H1 (cell line): ENCODE measurements around the gene GSDMA. TPM values are rescaled to one million over a fixed set of nuclear protein-coding genes. Genes with fewer than 3 reads are reported as not detected.

Experiments
- HDAC2 ChIP-seq, 2 experiments: fragments of 300-600 bp in 1 of 2; sonication (generic) in 1 of 2; IDR thresholded peaks; 2 replicates each; pipeline ENCODE4 v1.6.1; 2011 to 2012; ENCODE audit warnings: low read depth in 2 of 2, low read length in 2 of 2, mild to moderate bottlenecking in 2 of 2, moderate library complexity in 2 of 2, borderline replicate concordance in 1 of 2, inconsistent platforms in 1 of 2
- JUN ChIP-seq: IDR thresholded peaks from 2 replicates; pipeline ENCODE4 v1.6.1; 2011; ENCODE audit warnings: low read depth, mild to moderate bottlenecking, improper control_type of control experiment, low read length
- KDM1A ChIP-seq: fragments of 200-600, 300-600 bp; sonication (generic); IDR thresholded peaks from 2 replicates; pipeline ENCODE4 v1.7.1; 2016; ENCODE audit warnings: mild to moderate bottlenecking, low read length, borderline replicate concordance
- MAX ChIP-seq: IDR thresholded peaks from 2 replicates; pipeline ENCODE4 v1.6.1; 2012; ENCODE audit warnings: inconsistent platforms
- PHF8 ChIP-seq: fragments of 200-600 bp; sonication (generic); conservative IDR thresholded peaks from 2 replicates; pipeline ENCODE4 v1.7.1; 2012; ENCODE audit warnings: low read depth, mild to moderate bottlenecking, inconsistent platforms, low read length, moderate library complexity
- RAD21 ChIP-seq, 2 experiments: IDR thresholded peaks in 1 of 2; conservative IDR thresholded peaks in 1 of 2; 2 replicates each; pipeline ENCODE4 v1.6.1; 2011; ENCODE audit warnings: low read depth in 2 of 2, low read length in 2 of 2, improper control_type of control experiment in 1 of 2, inconsistent platforms in 1 of 2, mild to moderate bottlenecking in 1 of 2, moderate library complexity in 1 of 2
- SP4 ChIP-seq: IDR thresholded peaks from 2 replicates; pipeline ENCODE4 v1.6.1; 2012; ENCODE audit warnings: low read length, inconsistent platforms
- TBP ChIP-seq: IDR thresholded peaks from 2 replicates; pipeline ENCODE4 v1.6.1; 2011; ENCODE audit warnings: low read depth, low read length, improper control_type of control experiment
- ZNF274 ChIP-seq: IDR thresholded peaks from 2 replicates; pipeline ENCODE4 v1.7.0; 2012; ENCODE audit warnings: low read length, borderline replicate concordance; ENCODE audit errors: extremely low read depth
- polyA plus RNA-seq, 7 experiments: library from polyadenylated mRNA; depleted of rRNA in 3 of 7; stranded (reverse) in 5 of 7; unstranded in 2 of 7; fragments of >200 nt in 5 of 7; fragments of 200-250 nt in 2 of 7; gene quantifications; 1 replicate in 5 of 7; 2 replicates in 1 of 7; 4 replicates in 1 of 7; pipeline versions ENCODE4 v1.2.1 to v1.2.3, GENCODE V29; 2011 to 2013; ENCODE audit warnings: missing spikeins in 2 of 7, mixed read lengths in 2 of 7
- total RNA-seq: library from RNA; stranded (reverse); fragmentation: NEBNext Ultra II Directional; extraction: Animal tissue kit (Norgen Biotek cat#: 25700); gene quantifications from 2 replicates; pipeline ENCODE4 v1.2.1, GENCODE V29; 2021

GSDMA gene
- total and polyA plus RNA-seq, 2 of the 8 experiments (the other 6 are each of a cell fraction or from before 2014, with no cell fraction given), result 0.03 TPM; not detected in 1

DNA sequence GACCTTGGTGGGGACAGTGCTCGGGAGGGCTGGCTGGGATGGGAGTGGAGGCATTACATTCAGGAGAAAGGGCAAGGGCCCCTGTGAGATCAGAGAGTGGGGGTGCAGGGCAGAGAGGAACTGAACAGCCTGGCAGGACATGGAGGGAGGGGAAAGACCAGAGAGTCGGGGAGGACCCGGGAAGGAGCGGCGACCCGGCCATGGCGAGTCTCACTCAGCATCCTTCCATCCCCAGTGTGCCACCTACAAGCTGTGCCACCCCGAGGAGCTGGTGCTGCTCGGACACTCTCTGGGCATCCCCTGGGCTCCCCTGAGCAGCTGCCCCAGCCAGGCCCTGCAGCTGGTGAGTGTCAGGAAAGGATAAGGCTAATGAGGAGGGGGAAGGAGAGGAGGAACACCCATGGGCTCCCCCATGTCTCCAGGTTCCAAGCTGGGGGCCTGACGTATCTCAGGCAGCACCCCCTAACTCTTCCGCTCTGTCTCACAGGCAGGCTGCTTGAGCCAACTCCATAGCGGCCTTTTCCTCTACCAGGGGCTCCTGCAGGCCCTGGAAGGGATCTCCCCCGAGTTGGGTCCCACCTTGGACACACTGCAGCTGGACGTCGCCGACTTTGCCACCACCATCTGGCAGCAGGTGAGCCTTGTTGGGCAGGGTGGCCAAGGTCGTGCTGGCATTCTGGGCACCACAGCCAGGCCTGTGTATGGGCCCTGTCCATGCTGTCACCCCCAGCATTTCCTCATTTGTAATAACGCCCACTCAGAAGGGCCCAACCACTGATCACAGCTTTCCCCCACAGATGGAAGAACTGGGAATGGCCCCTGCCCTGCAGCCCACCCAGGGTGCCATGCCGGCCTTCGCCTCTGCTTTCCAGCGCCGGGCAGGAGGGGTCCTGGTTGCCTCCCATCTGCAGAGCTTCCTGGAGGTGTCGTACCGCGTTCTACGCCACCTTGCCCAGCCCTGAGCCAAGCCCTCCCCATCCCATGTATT is 53.5 kb downstream of the GSDMA start (continued):
- TF ChIP-seq MAX, result no peak
- TF ChIP-seq HDAC2 (IDR thresholded peaks at IDR 0.05; ENCODE audit: borderline replicate concordance in 1 of 2, low read depth in 2 of 2, low read length in 2 of 2), result no peak
- no peak for TF ChIP-seq ZNF274
- TF ChIP-seq JUN, result no peak
- no peak for TF ChIP-seq SP4
- TF ChIP-seq PHF8, result no peak
- TF ChIP-seq RAD21 (IDR thresholded peaks at IDR 0.05 in 1 of 2, conservative IDR thresholded peaks at IDR 0.05 in 1 of 2; ENCODE audit: low read depth in 2 of 2, low read length in 2 of 2), result no peak
- no peak for TF ChIP-seq TBP
- no peak for TF ChIP-seq KDM1A
